ENCODE data around the gene TCHH.

Gene TCHH

DNA sequence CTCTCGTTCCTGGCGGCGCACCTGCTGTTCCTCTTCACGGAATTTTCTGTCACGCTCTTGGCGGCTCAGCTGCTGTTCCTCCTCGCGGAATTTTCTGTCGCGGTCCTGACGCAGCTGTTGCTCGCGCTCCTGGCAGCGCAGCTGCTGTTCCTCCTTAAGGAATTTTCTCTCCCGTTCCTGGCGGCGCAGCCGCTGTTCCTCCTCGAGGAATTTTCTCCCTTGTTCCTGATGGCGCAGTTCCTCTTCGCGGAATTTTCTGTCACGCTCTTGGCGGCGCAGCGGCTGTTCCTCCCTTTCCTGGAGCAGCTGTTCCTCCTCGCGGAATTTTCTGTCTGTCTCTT lies 6.4 kb downstream of the TCHH start:
- TF ChIP-seq, protein P1, sequence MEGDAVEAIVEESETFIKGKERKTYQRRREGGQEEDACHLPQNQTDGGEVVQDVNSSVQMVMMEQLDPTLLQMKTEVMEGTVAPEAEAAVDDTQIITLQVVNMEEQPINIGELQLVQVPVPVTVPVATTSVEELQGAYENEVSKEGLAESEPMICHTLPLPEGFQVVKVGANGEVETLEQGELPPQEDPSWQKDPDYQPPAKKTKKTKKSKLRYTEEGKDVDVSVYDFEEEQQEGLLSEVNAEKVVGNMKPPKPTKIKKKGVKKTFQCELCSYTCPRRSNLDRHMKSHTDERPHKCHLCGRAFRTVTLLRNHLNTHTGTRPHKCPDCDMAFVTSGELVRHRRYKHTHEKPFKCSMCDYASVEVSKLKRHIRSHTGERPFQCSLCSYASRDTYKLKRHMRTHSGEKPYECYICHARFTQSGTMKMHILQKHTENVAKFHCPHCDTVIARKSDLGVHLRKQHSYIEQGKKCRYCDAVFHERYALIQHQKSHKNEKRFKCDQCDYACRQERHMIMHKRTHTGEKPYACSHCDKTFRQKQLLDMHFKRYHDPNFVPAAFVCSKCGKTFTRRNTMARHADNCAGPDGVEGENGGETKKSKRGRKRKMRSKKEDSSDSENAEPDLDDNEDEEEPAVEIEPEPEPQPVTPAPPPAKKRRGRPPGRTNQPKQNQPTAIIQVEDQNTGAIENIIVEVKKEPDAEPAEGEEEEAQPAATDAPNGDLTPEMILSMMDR (IDR thresholded peaks at IDR 0.05; ENCODE audit: low read depth, low read length, missing control alignments), result no peak
- no peak overlapping the region for H3K4me3 ChIP-seq (replicated peaks; ENCODE audit: low read depth, low read length)
- DNase-seq (ENCODE audit: extremely low read depth, low read depth), result no peak

DNA sequence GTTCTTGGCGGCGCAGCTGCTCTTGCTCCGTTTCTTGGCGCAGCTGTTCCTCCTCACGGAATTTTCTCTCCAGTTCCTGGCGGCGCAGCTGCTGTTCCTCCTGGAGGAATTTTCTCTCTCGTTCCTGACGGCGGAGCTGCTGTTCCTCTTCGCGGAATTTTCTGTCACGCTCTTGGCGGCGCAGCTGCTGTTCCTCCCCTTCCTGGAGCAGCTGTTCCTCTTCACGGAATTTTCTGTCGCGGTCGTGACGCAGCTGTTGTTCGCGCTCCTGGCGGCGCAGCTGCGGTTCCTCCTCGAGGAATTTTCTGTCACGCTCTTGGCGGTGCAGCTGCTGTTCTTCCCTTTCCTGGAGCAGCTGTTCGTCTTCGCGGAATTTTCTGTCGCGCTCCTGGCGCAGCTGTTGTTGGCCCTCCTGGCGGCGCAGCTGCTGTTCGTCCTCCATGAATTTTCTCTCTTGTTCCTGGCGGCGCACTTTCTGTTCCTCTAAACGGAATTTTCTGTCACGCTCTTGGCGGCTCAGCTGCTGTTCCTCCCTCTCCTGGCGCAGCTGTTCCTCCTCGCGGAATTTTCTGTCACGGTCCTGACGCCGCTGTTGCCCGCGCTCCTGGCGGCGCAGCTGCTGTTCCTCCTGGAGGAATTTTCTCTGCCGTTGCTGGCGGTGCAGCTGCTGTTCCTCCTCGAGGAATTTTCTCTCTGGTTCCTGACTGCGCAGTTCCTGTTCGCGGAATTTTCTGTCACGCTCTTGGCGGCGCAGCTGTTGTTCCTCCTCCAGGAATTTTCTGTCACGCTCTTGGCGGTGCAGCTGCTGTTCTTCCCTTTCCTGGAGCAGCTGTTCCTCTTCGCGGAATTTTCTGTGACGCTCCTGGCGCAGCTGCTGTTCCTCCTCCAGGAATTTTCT lies 7.0 kb downstream of the TCHH start:
- TF ChIP-seq, protein P1 (IDR thresholded peaks at IDR 0.05; ENCODE audit: low read depth, low read length, missing control alignments), result no peak
- H3K4me3 ChIP-seq (replicated peaks; ENCODE audit: low read depth, low read length), result 0 out of 2 replicates have a peak overlapping the region, but pooled peaks have one; percentile 4
- DNase-seq (ENCODE audit: extremely low read depth, low read depth), result no peak

DNA sequence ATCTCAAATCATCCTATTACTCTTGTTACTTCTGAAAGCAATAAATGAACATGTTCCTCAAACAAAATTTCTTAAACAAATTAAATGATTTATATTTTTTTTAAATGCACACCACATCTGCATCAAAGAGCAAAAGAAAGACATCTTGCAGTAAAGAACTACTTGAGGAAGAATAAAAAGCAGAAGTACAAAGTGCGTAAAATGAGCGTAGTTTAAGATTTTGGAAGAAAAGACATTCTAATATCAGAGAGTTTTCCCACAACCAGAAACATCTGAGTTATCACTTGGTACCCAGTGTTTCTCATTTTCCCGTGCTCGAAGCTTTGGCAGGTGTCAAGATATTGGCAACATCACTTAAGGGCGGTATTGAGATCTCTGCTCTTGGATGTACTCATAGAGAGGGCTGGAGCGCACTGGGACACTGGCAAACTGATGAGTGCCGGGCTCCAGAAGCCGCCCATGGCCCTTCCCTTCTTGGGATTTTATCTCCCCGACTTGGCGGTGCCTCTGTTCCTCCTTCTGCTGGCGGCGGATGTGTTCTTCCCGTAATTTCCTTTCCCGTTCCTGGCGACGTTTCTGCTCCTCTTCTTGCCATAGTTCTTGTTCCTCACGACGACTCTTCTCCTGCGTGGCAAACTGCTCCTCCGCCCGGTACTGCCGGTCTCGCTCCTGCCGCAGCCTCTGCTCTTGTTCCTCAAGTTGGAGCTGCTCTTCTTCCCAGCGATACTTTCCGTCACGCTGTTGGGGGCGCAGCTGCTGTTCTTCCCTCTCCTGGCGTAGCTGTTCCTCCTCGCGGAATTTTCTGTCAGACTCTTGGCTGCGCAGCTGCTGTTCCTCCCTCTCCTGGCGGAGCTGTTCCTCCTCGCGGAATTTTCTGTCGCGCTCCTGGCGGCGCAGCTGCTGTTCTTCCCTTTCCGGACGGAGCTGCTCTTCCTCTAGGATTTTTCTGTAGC lies 7.9 kb downstream of the TCHH start:
- no peak for DNase-seq (ENCODE audit: extremely low read depth, low read depth)
- TF ChIP-seq, protein P1 (IDR thresholded peaks at IDR 0.05; ENCODE audit: low read depth, low read length, missing control alignments), result no peak
- H3K4me3 ChIP-seq (replicated peaks; ENCODE audit: low read depth, low read length), result 0 out of 2 replicates have a peak overlapping the region, but pooled peaks have one; percentile 4

DNA sequence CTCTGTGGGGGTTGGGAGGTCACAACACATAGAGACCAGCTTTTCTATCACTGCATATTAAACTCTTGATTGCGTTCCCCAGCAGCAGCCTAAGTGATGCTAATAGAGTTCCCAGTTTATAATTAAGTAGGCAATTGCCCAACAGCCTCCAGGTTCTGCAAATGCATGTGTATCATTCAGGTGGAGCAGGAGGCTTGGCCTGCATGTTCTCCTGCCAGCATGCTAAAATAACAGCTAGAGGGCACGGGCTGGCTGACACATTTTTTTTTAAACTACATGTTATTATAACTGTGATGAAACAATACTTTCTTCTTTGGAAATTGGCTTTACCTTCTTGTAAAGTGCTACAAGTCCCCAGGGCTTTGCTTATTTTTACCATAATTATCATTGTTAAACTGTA lies 10.4 kb downstream of the TCHH start:
- no peak for DNase-seq (ENCODE audit: extremely low read depth, low read depth)
- TF ChIP-seq, protein P1 (IDR thresholded peaks at IDR 0.05; ENCODE audit: low read depth, low read length, missing control alignments), result no peak
- H3K4me3 ChIP-seq (replicated peaks; ENCODE audit: low read depth, low read length), result no peak overlapping the region

DNA sequence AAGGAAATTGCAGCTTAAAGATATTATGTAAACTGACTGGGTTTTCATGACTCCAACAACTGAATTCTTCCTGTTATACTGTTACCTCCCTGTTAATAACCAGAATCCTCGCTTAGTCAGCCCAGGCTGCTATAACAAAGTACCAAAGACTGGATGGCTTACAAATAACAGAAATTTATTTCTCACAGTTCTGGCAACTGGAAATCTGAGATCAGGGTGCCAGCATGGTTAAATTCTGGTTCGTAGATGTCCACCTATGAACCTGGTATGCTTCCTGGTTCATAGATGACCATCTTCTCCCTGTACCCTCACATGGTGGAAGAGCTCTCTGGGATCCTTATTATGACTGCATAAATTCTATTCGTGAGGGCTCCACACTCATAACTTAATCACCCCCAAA lies 18.3 kb downstream of the TCHH start:
- no peak overlapping the region for H3K4me3 ChIP-seq (replicated peaks; ENCODE audit: low read depth, low read length)
- no peak for DNase-seq (ENCODE audit: extremely low read depth, low read depth)
- TF ChIP-seq, protein P1 (IDR thresholded peaks at IDR 0.05; ENCODE audit: low read depth, low read length, missing control alignments), result no peak

DNA sequence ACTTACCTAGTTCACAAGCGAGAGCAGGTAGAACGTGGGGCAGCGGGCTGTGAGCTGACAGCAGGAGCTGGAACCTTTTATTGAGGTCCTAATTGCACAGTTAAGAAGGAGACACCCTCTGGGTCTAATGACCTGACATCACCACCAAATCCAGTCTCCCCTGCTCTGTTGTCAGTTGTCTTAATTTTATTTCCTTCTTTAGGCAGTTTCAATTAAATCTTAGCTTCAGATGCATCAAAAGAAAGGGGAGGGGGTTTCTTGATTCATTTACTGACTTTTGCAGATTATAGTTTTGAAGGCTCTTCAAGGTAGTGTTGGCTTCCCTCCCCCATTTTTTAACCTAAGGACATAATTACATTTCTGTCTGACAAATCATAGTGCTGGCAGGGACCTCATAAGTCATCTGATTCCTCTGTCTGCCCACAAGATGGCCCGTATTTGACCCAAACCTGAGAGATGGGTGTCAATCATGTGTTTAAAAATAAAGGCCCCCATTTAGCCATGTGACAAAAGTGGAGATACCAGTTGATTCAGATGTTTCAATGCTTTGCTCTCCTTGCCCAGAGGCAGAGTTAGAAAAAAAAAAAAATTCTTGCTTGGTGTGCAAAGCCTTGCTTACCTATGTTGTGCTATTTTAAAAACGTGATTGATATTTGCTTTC lies 26.1 kb downstream of the TCHH start, which contains the start of gene TCHHL1:
TSS of gene TCHHL1 (minus strand) at position 51 of the 661 bp plus-strand sequence. CDS start 921 bp downstream, outside the sequence.
- no peak for DNase-seq (ENCODE audit: extremely low read depth, low read depth)
- no peak within 1 kb of the TSS for H3K4me3 ChIP-seq (replicated peaks; ENCODE audit: low read depth, low read length)
- TF ChIP-seq, protein P1 (IDR thresholded peaks at IDR 0.05; ENCODE audit: low read depth, low read length, missing control alignments), result no peak

Data from HFF-Myc (cell line).